NOMO-1 treated with DMSO at 0.1 percent for 48 hours (cell line): ENCODE results near the gene SPPL2C.

Experiments used
- DNase-seq: peaks from one replicate; lab custom pipeline; 2025; ENCODE audit not compliant: unreplicated experiment; lab: John Stamatoyannopoulos, UW

The SPPL2C gene, protein sequence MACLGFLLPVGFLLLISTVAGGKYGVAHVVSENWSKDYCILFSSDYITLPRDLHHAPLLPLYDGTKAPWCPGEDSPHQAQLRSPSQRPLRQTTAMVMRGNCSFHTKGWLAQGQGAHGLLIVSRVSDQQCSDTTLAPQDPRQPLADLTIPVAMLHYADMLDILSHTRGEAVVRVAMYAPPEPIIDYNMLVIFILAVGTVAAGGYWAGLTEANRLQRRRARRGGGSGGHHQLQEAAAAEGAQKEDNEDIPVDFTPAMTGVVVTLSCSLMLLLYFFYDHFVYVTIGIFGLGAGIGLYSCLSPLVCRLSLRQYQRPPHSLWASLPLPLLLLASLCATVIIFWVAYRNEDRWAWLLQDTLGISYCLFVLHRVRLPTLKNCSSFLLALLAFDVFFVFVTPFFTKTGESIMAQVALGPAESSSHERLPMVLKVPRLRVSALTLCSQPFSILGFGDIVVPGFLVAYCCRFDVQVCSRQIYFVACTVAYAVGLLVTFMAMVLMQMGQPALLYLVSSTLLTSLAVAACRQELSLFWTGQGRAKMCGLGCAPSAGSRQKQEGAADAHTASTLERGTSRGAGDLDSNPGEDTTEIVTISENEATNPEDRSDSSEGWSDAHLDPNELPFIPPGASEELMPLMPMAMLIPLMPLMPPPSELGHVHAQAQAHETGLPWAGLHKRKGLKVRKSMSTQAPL

DNA sequence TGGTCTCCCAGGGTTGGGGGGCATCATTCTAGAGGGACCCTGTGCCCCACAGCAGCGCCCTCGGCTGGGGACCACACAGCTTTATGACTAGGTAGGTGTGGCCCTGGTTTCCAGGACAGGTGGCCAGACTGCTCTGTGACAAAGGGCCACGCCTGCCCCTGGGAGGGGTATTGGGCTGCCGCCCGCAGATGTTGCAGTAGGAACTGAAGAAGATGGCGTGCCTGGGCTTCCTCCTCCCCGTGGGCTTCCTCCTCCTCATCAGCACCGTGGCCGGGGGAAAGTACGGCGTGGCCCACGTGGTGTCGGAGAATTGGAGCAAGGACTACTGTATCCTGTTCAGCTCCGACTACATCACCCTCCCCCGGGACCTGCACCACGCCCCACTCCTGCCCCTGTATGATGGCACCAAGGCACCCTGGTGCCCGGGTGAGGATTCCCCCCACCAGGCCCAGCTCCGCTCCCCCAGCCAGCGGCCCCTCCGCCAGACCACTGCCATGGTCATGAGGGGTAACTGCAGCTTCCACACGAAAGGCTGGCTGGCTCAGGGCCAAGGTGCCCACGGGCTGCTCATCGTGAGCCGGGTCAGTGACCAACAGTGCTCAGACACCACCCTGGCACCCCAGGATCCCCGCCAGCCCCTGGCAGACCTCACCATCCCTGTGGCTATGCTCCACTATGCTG is at the start of gene SPPL2C:
Gene SPPL2C (plus strand): TSS at position 187 of the 681 bp plus-strand sequence. CDS start 26 bp downstream, at position 213.
- no peak for DNase-seq

DNA sequence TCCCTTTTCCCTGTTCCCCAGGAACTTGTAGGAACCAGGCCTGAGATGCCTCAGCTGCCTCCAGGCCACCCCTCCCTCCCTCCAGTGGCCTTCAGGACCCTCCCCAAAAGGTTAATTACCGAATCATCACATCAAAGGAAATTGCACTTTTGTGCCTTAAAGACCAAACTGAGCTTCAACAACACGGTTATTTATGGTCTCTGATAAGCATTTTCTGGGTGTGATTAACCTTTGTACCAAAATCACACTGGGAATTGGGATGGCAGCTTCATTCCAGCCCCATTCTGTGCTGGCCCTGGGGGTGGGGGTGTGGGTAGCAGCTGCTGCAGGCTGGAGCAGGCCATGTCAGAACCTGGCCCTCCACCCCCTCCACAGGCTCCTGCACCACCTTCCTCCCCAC is 43.9 kb upstream of the SPPL2C start:
- no peak for DNase-seq

DNA sequence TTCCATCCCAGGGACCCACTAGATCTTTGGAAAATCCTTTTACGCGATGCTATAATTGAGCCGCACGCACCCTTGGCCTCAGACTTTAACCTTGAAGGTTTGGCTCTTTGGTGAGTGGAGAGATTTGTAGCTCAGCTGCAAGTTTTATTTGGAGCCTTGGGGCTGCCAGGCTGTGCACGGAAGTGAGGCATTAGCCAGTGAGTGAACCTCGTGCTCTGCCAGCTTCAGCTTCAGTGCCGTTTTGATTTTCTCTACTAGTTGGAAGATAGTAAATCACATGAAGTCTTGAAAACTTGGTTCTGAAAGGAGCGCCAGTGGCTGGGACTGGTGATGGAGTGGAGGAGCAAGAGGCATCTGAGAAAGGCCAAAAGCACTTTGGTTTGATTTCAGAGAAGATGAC is 43.3 kb upstream of the SPPL2C start:
- no peak for DNase-seq

DNA sequence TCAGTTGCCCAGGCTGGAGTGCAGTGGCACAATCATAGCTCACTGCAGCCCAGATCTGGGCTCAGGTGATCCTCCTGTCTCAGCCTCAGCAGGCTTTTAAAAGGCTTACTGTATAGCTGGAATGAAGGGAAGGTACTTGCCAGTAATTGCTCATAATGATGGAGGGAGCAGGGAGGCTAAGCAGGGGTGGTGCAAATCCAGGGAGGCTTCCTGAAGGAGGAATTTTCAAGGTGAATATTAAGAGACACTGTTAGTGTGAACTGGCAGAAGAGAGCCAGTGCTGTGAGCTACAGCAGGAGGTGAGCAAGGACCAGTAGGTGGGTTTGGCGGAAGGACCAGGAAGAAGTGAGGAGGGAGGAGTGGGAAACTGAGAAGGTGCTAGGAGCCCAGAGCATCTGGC is 35.8 kb upstream of the SPPL2C start:
- no peak for DNase-seq

DNA sequence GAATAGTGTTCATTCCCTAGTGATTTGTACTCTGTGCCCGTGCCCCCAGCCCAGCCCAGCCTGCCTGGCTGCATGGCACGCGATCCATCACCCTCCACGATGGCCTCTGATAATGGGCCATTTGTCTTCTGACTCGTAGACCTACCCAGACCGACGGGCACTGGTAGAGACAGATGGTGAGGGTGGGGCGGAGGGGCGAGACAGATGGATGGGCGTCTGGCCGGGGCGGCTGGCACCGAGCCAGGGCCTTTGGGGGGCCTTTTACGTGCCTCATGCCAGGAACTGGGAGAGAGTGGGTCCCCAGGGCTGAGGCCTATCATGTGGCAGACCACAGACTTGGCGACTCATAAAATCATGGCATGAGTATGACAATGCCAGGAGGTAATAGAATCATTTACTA is 35.2 kb upstream of the SPPL2C start:
- no peak for DNase-seq

DNA sequence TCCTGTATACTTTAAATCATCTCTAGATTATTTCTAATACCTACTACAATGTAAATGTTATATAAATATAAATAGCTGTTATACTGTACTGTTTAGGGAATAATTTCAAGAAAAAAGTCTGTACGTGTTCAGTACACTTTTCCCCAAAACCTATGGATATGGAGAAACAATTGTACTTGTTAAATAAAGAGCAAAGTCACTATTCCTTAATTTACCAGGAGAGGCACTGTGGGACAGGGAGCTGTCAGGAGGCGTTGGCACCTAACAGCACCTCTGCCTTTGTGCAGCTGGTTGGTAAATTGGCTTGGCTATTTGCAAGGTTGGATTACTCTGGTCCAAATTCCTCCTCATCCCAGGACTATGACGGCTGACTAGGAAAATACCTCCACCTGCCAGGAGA is 32.6 kb upstream of the SPPL2C start:
- DNase-seq = no peak

DNA sequence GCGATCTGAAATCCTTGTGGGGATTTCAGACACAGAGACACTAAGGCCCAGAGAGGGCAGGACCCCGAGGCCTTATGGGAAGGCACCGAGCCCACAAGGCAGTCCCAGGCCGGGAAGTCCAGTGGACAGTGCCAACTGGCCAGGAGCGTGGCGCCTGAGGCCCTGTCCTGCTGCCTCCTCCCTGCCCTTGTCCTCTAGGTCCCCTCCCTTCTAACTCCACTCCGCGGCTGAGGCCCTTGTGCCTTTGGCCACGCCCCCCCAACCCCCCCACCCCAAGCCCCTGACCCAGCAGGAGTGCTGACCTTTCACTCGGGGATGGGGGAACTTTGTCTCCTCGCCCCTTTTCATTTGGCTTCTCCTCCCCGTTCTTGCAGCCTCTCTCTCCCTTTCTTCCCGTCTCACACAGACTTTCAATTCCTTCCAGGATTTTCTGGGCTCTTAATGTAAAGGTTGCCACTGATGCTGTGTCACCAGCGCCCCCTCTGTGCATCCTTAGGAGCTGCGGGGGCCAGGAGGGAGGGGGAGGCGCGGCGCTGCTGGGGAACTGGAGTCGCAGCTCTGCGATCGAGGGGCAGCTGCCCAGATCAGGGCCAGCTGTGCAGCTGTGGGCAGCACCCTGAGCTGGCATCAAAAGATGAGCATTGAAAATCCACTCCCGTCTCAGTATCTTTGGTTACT is 31.5 kb upstream of the SPPL2C start:
- DNase-seq = no peak

DNA sequence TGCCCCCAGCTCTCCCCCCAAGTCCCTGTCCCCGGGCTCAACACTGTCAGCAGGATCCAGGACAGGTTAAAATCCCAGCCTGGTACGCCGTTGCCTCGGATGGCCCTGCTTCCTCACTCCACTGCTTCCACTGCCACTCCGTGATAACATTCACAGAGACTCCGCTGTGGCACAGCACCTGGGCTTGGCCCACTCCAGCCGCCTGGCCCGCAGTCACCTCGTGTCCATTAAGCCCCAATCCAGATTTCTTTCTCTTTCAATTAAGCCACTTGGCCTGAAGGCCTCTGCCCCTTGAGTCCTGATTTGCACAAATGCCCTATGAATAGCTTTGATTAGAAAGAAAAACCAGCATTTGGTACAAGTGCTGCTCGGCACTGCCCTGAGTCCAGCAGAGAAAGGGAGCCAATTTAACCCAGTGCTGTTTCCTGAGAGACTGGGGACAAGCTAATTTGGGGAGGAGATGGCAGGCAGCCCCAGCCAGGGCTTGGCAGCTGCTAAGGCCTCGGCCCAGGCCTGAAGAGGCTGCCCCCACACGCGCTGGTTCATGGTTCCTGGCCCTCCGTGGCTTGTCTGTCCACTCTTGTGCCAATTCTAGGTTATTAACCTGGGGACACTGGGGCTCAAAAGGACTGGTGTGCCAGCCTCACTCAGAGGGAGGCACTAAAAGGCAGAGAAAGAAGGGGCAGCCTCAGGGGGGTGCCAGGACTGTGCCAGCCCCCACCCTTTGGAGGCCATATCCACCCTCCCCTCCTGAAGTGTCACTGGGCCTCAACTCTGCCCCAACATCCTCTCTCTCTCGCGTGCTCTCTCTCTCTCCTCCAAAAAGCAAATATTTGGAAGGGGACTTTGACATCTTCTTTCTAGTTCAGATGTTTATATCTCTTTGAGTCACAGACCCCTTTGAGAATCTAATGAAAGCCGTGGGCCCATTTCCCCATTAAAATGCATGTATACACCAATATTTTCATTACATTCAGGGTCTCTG is 29.8 kb upstream of the SPPL2C start:
- DNase-seq = no peak

DNA sequence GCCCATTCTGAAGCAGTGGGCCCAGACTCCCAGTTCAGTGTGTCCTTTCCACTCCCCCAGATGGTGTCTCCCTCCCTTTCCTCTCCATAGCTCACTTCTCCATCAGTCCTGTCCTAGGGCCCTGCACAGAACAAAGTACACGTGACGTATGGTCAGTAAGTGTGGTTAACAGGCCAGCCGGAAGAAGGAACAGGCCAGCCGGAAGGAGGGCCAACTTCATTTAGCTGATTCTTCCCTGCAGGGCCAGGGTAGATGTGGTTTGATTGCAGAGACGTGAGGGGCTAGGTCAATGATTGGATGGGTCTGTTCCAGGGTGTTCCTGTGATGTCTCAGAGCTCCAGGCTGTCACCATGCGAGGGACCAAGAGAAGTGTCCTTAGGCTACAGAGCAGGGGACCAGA is 28.9 kb upstream of the SPPL2C start:
- no peak for DNase-seq

DNA sequence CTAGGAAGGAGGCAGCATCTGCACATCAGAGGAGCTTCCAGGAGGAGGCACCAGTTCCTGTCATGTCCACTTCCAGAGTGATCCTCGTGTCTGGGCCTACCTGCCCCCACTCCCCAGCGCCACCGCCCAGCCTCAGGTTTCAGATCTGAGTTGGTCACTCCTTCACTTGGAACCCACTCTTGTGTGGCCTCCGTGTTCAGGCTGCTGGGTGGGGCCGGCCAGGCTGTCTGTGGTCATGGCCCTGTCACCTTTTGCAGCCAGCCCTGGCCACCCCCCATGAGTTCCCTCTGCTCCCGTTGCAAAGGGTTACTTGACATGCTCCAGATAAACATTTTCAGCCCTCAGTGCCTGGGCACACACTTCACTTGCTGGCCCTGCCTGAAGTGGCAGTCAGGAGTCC is 26.6 kb upstream of the SPPL2C start:
- no peak for DNase-seq

DNA sequence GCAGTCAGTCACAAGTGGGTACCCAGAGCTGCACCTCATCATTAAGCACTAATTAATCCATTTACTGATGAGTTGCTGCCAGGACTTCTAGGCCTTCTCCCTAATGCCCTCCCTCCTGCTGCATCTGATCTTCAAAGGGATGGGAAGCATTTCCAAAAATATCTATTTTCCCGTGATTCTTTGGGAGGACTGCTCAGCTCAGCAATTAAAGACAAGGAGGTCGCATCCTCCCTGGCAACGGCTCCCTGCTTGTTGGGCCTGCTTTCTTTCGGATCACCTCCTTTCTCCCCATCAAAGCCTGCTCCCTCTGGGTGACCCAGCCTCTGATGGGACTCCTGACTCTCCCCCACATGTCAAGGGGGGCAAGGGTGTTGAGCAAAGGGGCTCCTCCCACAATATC is 26.0 kb upstream of the SPPL2C start:
- DNase-seq = no peak

DNA sequence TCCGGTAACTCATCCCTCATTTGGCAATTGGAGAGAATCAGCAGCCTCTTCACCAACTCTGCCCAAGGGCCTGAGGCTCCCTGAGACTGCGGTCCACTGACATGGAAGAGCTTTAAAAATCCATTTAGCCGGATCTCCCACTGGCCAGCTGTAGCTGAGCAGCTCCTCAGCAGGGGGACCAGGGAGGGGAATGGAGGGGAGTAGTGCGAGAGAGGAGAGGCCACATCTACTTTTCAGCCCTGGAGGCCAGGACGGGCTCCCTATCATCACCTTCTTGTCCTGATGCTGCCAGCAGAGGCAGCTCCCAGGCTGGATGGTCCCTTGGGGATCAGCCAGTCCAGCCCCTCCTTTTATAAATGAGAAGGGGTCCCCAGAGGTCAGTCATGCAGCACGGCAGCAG is 25.0 kb upstream of the SPPL2C start:
- no peak for DNase-seq

DNA sequence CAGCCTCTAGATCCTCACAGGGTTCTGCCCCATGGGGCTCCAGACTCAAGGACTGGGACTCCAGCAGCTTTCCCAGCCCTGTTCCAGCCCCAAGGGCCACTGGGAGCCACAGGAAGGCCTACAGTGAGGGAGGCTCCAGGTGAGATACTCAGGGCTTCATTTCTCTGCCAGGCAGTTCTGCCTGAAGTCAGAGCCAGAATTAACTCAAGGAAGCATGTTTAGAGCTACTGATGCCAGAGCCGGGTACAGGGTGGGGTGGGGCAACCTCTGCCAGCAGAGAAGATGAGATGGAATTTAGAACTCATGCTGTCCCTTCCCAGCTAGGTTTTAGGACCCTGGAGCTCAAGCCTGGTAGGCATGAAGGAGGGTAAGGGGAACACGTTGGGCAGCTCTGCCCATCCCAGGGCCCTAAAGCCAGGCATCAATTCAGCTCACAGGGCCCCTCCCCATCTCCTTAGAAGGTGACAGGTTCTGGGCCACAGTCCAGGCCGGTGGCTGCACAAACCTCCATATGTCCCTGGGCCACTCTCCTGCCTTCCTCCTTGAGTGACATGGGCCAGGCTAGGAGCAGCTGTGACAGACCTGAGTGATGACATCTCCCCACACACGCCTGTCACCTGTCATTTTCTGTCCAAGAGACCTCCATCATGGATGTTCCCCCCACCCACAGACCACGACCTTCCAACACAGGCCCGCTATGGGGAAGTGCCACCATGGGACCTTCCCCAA is 24.5 kb upstream of the SPPL2C start:
- DNase-seq = no peak

DNA sequence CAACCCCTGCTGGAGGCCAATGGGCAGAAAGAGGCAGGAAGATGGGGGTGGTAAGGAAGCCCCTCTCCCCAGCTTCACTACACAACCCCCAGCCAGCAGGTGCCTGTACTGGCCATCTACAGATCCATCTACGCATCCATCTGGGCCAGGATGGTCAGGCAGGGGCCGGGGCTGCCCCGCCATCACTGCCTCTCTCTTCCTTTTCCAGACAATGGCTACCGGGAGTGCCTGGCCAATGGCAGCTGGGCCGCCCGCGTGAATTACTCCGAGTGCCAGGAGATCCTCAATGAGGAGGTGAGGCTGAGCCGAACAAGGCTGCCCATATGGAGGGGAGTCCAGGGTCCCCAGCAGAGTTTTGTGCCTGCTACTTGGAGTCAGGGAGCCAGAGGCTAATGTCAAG is 23.5 kb upstream of the SPPL2C start:
- DNase-seq = no peak

DNA sequence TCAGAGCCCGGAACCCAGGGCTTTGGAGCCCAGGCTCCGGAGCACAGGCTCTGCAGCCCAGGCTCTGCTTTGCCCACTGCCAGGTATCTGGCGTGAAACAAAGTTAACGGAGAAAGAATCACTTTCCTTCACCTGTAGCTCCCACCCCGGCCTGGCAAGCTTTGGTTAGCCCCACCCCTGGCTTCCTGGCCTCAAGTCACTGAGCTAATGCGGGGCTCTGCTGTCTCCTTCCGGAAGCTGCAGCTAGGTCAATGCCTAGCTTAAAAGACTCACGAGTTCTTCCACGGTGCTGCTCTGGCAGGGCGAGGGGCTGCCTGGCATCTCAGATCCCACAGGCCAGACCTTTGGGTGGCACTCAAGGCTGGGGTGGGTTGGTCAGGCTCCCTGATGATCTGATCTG is 21.1 kb upstream of the SPPL2C start:
- no peak for DNase-seq

DNA sequence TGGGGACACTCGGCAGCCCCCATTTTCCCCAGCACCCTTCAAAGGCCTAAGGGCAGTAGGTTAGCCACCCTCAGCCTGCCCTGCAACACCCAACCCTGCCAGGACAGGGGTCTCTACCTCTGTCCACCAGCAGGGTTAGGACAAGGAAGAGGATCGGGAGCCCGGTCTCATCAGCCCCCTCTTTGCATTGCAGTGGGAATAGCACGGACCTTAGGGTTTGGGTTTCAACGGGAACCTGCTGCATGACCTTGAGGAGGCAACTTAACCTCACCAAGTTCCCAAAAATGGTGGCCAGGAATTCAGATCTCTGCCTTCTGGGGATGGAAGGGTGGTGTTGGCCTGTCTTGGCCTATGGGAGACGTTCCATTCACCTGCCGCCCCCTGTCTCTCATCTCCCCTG is 20.2 kb upstream of the SPPL2C start:
- DNase-seq = no peak

DNA sequence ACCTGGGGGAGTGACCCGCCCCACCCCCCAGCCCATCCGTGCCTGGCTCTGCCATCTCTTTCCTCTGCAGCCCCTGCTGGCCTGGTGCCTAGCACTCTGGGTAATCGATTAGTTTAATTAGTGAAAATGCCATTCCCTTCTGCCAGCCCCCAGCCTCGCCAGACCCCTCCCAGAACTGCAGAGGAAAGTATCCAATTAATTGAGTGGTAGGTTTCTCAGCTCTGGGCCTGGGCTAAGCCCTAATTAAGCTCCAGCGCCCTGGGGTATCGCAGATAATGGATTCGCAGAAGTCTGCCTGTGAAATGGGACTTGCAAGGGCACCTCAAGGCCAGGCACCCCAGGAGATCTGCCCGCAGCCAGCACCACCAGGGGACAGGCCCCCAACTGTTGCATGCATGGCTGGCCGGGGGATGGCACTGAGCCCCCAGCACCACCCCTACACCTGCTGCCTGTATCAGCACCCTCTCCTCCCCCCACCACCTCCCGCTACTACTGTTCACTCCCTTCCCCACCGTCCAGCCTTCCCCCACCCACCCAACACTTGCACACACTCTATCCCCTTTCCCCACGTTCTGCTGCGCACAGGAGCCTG is 19.7 kb upstream of the SPPL2C start:
- DNase-seq = no peak

DNA sequence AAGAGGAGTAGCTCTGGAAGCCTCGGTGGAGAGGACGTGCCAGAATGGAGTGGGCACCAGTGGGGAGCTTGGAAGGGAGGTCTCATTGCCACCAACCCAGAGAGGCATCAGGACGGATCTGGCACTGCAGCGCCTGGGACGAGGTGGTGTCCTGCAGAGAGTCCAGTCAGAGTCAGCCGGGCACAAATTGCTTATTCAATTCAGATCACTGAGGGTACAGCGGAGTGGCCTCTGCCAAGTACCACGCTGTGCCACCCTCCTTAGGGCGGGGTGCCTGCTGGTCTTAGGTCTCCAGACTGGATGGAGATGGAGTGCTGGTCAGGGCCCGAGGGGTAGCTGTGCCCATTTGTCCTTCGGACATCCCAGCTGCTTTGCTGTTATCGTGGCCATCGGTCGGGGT is 18.9 kb upstream of the SPPL2C start:
- DNase-seq = no peak

DNA sequence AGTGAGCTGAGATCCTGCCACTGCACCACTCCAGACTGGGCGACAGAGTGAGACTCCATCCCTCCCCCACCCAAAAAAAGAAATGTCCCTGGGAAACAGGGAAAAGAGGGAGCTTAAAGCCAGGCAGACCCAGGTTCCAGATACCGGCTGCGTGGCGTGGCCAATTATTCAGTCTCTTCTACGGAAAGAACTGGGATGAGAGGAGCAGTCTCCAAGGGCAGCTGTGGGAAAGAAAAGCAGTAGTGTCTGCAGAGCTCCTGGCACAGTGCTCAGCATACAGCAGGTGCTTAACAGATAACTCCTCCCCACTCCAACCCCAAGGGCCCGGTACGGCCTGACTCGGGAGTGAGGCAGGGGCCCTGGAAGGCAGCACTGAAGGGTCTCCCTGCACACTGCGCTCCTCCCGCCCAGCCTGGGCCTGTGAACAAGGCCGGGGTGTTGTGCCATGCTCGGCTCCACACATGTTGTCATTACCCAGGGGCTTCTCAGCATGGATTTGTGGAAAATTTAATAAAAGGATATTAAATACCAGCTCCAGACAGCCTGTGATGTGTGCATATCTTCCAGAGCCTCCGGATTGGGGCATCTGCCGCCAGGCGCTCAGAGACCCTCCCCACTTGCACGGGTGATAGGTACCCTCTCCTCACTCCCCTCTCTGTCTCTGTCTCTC is 17.6 kb upstream of the SPPL2C start:
- DNase-seq = no peak
